ENCODE data around the gene TALDO1. TPM values are rescaled to one million over a fixed set of nuclear protein-coding genes. Genes with fewer than 3 reads are reported as not detected.
A peak's percentile ranks its signal among the peaks of the same experiment; 100 is the strongest.

Gene TALDO1
- 270 and 275 TPM in 2 replicates for total RNA-seq

GRCh38 chr11:747158-748006 is at the start of gene TALDO1:
TSS of gene TALDO1 (plus strand) at chr11:747464. CDS start at chr11:747482, 18 bp downstream.
- H3K27me3 Mint-ChIP-seq (ENCODE audit: low read depth) = no peaks in the 10 kb centered on the region
- peak within 1 kb of the TSS; percentile 85 for H3K4me3 Mint-ChIP-seq (ENCODE audit: low read depth)
- peaks cover 16% of the 10 kb centered on the region for H3K36me3 Mint-ChIP-seq (ENCODE audit: low read depth)
- intact Hi-C loops (cut with micrococcal nuclease) = loop anchor here (2.0 kb wide), 3 partner anchors 19 to 49 kb away; partner anchors contain the start of gene GATD1
- peak; percentile 84 for DNase-seq (ENCODE audit: low spot score)
- H3K4me1 Mint-ChIP-seq (ENCODE audit: low read depth) = peaks cover 18% of the 10 kb centered on the region
- peak within 1 kb of the TSS; percentile 77 for H3K27ac Mint-ChIP-seq
- H3K9me3 Mint-ChIP-seq = no peaks in the 10 kb centered on the region

GRCh38 chr11:697811-698311 is 49.4 kb upstream of the TALDO1 start:
- Mint-ChIP-seq H3K27me3 (ENCODE audit: low read depth) (no peaks in the 10 kb centered on the region), H3K9me3 (no peaks in the 10 kb centered on the region), H3K27ac (peak overlapping the region; percentile 52), H3K4me3 (ENCODE audit: low read depth) (peak overlapping the region; percentile 30), H3K4me1 (ENCODE audit: low read depth) (peaks cover 28% of the 10 kb centered on the region), H3K36me3 (ENCODE audit: low read depth) (peaks cover 11% of the 10 kb centered on the region)
- no peak for DNase-seq (ENCODE audit: low spot score)
- intact Hi-C loops (cut with micrococcal nuclease) = loop anchor here (2.0 kb wide), 1 partner anchor 137 kb away; the partner anchor contains the start of genes LMNTD2 and RASSF7

GRCh38 chr11:698493-699115 is 48.7 kb upstream of the TALDO1 start:
- Mint-ChIP-seq H3K27ac (no peak overlapping the region), H3K9me3 (no peaks in the 10 kb centered on the region), H3K4me3 (ENCODE audit: low read depth) (no peak overlapping the region), H3K4me1 (ENCODE audit: low read depth) (peaks cover 20% of the 10 kb centered on the region), H3K27me3 (ENCODE audit: low read depth) (no peaks in the 10 kb centered on the region), H3K36me3 (ENCODE audit: low read depth) (peaks cover 4% of the 10 kb centered on the region)
- intact Hi-C loops (cut with micrococcal nuclease) = no loop called here
- no peak for DNase-seq (ENCODE audit: low spot score)

- H3K36me3 Mint-ChIP-seq (ENCODE audit: low read depth) = peaks cover 2% of the 10 kb centered on the region
- intact Hi-C loops (cut with micrococcal nuclease) = no loop called here
- no peaks in the 10 kb centered on the region for H3K9me3 Mint-ChIP-seq
- DNase-seq (ENCODE audit: low spot score) = no peak
- no peaks in the 10 kb centered on the region for H3K27me3 Mint-ChIP-seq (ENCODE audit: low read depth)
- H3K4me1 Mint-ChIP-seq (ENCODE audit: low read depth) = peaks cover 19% of the 10 kb centered on the region
- no peak overlapping the region for H3K27ac Mint-ChIP-seq
- H3K4me3 Mint-ChIP-seq (ENCODE audit: low read depth) = no peak overlapping the region
Observed at GRCh38 chr11:699116-699508, 48.2 kb upstream of the TALDO1 start.

GRCh38 chr11:699753-700152 is 47.5 kb upstream of the TALDO1 start:
- Mint-ChIP-seq H3K27me3 (ENCODE audit: low read depth) (no peaks in the 10 kb centered on the region), H3K36me3 (ENCODE audit: low read depth) (peaks cover 2% of the 10 kb centered on the region), H3K4me3 (ENCODE audit: low read depth) (no peak overlapping the region), H3K9me3 (no peaks in the 10 kb centered on the region), H3K4me1 (ENCODE audit: low read depth) (peaks cover 19% of the 10 kb centered on the region), H3K27ac (no peak overlapping the region)
- DNase-seq (ENCODE audit: low spot score) = no peak
- intact Hi-C loops (cut with micrococcal nuclease) = no loop called here

- Mint-ChIP-seq H3K36me3 (ENCODE audit: low read depth) (peaks cover 2% of the 10 kb centered on the region), H3K4me3 (ENCODE audit: low read depth) (no peak overlapping the region), H3K27ac (no peak overlapping the region), H3K9me3 (no peaks in the 10 kb centered on the region), H3K27me3 (ENCODE audit: low read depth) (peaks cover 2% of the 10 kb centered on the region), H3K4me1 (ENCODE audit: low read depth) (peaks cover 13% of the 10 kb centered on the region)
- intact Hi-C loops (cut with micrococcal nuclease) = no loop called here
- DNase-seq (ENCODE audit: low spot score) = no peak
Observed at GRCh38 chr11:701741-702461, 45.4 kb upstream of the TALDO1 start.

- H3K4me1 Mint-ChIP-seq (ENCODE audit: low read depth) = peaks cover 5% of the 10 kb centered on the region
- intact Hi-C loops (cut with micrococcal nuclease) = no loop called here
- no peak overlapping the region for H3K27ac Mint-ChIP-seq
- H3K27me3 Mint-ChIP-seq (ENCODE audit: low read depth) = peaks cover 10% of the 10 kb centered on the region
- H3K9me3 Mint-ChIP-seq = no peaks in the 10 kb centered on the region
- DNase-seq (ENCODE audit: low spot score) = no peak
- peaks cover 2% of the 10 kb centered on the region for H3K36me3 Mint-ChIP-seq (ENCODE audit: low read depth)
- no peak overlapping the region for H3K4me3 Mint-ChIP-seq (ENCODE audit: low read depth)
Observed at GRCh38 chr11:702462-703461, 44.5 kb upstream of the TALDO1 start.

DNA sequence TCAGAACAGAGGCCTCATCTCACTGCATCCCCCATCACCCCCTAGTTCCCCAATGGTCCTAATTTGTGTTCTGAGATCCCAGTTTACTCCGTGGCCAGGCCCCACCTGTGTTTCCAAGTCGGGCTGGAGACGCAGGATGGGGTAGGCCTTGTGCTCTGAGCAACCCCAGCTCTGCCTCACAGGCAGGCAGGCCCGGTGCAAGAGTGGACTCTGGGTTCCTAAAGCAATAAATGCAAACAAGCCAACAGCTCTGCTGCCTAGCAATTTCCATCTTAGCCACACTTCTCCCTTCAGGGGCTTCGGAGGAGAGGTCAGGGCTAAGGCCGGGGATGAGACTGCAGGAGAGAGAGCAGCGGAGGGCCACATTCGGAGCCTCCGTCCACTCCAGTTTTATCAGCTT is 43.8 kb upstream of the TALDO1 start:
- Mint-ChIP-seq H3K9me3 (no peaks in the 10 kb centered on the region), H3K27ac (no peak overlapping the region), H3K4me3 (ENCODE audit: low read depth) (no peak overlapping the region), H3K36me3 (ENCODE audit: low read depth) (peaks cover 2% of the 10 kb centered on the region), H3K27me3 (ENCODE audit: low read depth) (peaks cover 10% of the 10 kb centered on the region), H3K4me1 (ENCODE audit: low read depth) (no peaks in the 10 kb centered on the region)
- DNase-seq (ENCODE audit: low spot score) = no peak
- intact Hi-C loops (cut with micrococcal nuclease) = no loop called here

DNA sequence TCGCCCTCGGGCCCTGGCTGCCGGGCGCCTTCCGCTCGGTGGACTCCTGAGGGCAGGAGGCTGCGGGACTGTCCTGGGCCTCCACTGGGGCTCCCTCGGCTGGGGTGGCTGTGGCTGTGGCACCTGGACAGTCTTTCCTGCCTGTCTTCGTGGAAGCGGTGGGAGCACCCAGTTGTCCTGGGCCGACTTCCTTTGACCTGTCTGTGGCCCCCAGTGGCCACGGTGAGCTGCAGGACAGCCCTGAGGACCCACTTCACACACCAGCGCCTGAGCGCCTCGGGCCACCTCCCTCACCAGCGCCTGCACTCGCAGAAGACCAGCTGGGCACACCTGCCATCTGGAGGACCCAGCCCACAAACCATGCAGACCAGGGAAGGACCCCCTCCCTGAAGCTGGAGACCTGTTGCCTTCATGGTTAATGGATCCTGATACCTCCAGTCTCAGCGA is 43.0 kb upstream of the TALDO1 start:
- no peak overlapping the region for H3K4me3 Mint-ChIP-seq (ENCODE audit: low read depth)
- DNase-seq (ENCODE audit: low spot score) = no peak
- no peaks in the 10 kb centered on the region for H3K9me3 Mint-ChIP-seq
- H3K36me3 Mint-ChIP-seq (ENCODE audit: low read depth) = peaks cover 2% of the 10 kb centered on the region
- no peaks in the 10 kb centered on the region for H3K4me1 Mint-ChIP-seq (ENCODE audit: low read depth)
- H3K27ac Mint-ChIP-seq = no peak overlapping the region
- H3K27me3 Mint-ChIP-seq (ENCODE audit: low read depth) = peaks cover 10% of the 10 kb centered on the region
- intact Hi-C loops (cut with micrococcal nuclease) = no loop called here

GRCh38 chr11:704781-705645 is 42.3 kb upstream of the TALDO1 start:
- no peak overlapping the region for H3K27ac Mint-ChIP-seq
- intact Hi-C loops (cut with micrococcal nuclease) = no loop called here

More at GRCh38 chr11:704781-705645, 42.3 kb upstream of the TALDO1 start:
- H3K4me1 Mint-ChIP-seq (ENCODE audit: low read depth) = no peaks in the 10 kb centered on the region
- peaks cover 10% of the 10 kb centered on the region for H3K27me3 Mint-ChIP-seq (ENCODE audit: low read depth)
- H3K4me3 Mint-ChIP-seq (ENCODE audit: low read depth) = no peak overlapping the region
- H3K36me3 Mint-ChIP-seq (ENCODE audit: low read depth) = peaks cover 2% of the 10 kb centered on the region
- H3K9me3 Mint-ChIP-seq = no peaks in the 10 kb centered on the region
- no peak for DNase-seq (ENCODE audit: low spot score)

Data from activated T-helper 2 cell treated with anti-CD3 and anti-CD28 coated beads, Interferon-gamma antibody, Interleukin-2, Interleukin-4, amounts not matched to agents 10 μg/mL and 5 μg/mL and 100 μg/mL, durations not matched to agents 14 hours and 24 hours and 36 hours (primary cell).